ENCODE results near the gene STAB1. TPM values are rescaled to one million over a fixed set of nuclear protein-coding genes. Genes with fewer than 3 reads are reported as not detected.
A peak's percentile ranks its signal among the peaks of the same experiment; 100 is the strongest.

Gene STAB1
- total RNA-seq, 1 donor from 2014 or later = 866 TPM

DNA sequence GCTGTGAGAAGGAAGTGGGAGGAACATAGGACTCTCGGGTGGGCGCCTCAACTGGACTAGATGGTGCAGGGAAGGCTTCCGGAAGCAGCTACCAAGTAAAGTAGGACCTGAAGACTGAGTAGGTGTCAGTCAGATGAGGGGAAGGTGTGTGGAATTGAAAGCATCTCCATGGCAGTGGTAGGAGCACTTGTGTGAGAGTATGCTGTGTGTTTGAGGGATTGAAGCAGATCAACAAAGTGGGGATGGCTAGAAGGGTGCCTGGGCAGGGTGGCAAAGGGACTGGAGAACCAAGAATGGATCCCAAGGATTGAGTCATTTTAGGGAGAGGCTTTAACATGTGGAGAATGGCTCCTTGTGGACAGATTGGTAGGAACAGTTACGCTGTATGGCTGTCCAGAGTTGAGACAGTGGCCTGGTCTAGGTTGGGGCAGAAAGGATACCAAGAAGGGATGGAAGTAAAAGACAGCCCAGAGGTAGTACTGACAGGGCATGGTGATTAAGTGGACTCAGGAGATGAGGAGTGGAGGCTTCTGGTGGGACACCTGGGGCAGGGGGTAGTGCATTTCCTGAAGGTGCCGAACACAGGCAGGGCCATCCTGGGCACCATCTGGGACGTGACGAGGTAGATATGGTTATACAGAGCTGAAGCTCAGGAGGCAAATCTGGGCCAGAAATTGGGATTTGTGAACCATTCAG is 42.7 kb downstream of the STAB1 start:
- H3K4me1 Mint-ChIP-seq (ENCODE audit: unreplicated experiment) = peaks cover 26% of the 10 kb centered on the region
- peak; percentile 3 for DNase-seq (ENCODE audit: low spot score)
- H3K27ac Mint-ChIP-seq (ENCODE audit: unreplicated experiment) = peak overlapping the region; percentile 95
- no peaks in the 10 kb centered on the region for H3K9me3 Mint-ChIP-seq (ENCODE audit: unreplicated experiment)
- peaks cover 26% of the 10 kb centered on the region for H3K36me3 Mint-ChIP-seq (ENCODE audit: low read depth, unreplicated experiment)
- TF ChIP-seq, protein P1, sequence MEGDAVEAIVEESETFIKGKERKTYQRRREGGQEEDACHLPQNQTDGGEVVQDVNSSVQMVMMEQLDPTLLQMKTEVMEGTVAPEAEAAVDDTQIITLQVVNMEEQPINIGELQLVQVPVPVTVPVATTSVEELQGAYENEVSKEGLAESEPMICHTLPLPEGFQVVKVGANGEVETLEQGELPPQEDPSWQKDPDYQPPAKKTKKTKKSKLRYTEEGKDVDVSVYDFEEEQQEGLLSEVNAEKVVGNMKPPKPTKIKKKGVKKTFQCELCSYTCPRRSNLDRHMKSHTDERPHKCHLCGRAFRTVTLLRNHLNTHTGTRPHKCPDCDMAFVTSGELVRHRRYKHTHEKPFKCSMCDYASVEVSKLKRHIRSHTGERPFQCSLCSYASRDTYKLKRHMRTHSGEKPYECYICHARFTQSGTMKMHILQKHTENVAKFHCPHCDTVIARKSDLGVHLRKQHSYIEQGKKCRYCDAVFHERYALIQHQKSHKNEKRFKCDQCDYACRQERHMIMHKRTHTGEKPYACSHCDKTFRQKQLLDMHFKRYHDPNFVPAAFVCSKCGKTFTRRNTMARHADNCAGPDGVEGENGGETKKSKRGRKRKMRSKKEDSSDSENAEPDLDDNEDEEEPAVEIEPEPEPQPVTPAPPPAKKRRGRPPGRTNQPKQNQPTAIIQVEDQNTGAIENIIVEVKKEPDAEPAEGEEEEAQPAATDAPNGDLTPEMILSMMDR (IDR thresholded peaks at IDR 0.05; ENCODE audit: unreplicated experiment) = no peak
- H3K27me3 Mint-ChIP-seq (ENCODE audit: unreplicated experiment) = peaks cover 23% of the 10 kb centered on the region
- H3K4me3 Mint-ChIP-seq (ENCODE audit: unreplicated experiment) = peak overlapping the region; percentile 97

DNA sequence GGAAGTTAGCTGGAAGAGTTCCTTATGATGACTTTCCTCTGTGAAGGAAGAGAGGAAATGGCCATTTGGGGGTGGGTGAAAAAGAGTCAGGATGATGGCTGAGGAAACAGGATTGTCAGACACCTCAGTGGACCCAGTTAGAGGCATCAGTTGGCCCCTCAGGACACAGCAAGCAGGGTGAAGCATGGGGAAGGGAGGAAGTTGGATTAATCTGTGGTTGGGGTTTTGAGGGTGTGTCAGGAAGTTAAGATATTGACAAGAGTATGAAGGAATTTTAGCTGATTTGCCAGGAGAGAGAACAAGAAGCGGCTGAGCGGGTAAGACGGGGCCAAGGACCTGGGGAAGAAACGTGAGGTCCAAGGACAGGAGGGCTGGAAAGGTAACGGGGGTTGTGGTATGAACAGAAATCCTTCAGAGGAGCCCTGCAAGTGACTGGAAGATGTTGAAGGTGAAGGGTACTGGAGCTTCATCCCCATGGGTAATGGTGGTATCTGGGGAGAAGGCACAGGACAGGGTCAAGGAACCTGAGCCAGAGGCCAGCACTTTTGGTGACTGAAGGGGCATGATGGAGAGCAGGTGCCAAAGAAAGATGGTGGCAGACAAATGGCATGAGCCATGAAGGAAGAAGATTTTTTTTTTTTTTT is 44.0 kb downstream of the STAB1 start:
- H3K4me1 Mint-ChIP-seq (ENCODE audit: unreplicated experiment) = peaks cover 26% of the 10 kb centered on the region
- peak overlapping the region; percentile 76 for H3K27ac Mint-ChIP-seq (ENCODE audit: unreplicated experiment)
- DNase-seq (ENCODE audit: low spot score) = no peak
- peak overlapping the region; percentile 10 for H3K4me3 Mint-ChIP-seq (ENCODE audit: unreplicated experiment)
- peaks cover 26% of the 10 kb centered on the region for H3K36me3 Mint-ChIP-seq (ENCODE audit: low read depth, unreplicated experiment)
- no peaks in the 10 kb centered on the region for H3K9me3 Mint-ChIP-seq (ENCODE audit: unreplicated experiment)
- peaks cover 23% of the 10 kb centered on the region for H3K27me3 Mint-ChIP-seq (ENCODE audit: unreplicated experiment)
- TF ChIP-seq, protein P1 (IDR thresholded peaks at IDR 0.05; ENCODE audit: unreplicated experiment) = no peak

DNA sequence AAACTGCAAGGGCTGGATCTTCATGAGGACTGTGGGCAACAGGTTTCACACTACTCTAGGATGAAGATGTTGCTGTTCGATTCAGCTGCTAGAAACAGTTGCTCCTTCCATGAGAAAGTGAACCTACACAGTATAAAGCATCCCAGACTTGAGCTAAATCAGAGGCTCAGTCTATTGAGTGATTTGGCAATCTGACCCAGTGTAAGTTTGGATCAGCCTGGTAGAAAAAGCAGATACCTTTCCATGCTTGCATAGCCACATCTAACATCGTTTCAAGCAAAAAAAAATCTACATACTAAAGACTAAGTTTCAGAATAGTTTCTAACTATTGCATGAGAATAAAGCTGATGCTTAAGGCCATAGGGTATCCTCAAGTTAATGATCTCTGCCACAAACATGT is 45.9 kb downstream of the STAB1 start:
- TF ChIP-seq, protein P1 (IDR thresholded peaks at IDR 0.05; ENCODE audit: unreplicated experiment) = no peak
- no peak overlapping the region for H3K27ac Mint-ChIP-seq (ENCODE audit: unreplicated experiment)
- H3K4me3 Mint-ChIP-seq (ENCODE audit: unreplicated experiment) = no peak overlapping the region
- no peaks in the 10 kb centered on the region for H3K9me3 Mint-ChIP-seq (ENCODE audit: unreplicated experiment)
- peaks cover 20% of the 10 kb centered on the region for H3K4me1 Mint-ChIP-seq (ENCODE audit: unreplicated experiment)
- peaks cover 8% of the 10 kb centered on the region for H3K27me3 Mint-ChIP-seq (ENCODE audit: unreplicated experiment)
- H3K36me3 Mint-ChIP-seq (ENCODE audit: low read depth, unreplicated experiment) = peaks cover 24% of the 10 kb centered on the region
- DNase-seq (ENCODE audit: low spot score) = no peak

DNA sequence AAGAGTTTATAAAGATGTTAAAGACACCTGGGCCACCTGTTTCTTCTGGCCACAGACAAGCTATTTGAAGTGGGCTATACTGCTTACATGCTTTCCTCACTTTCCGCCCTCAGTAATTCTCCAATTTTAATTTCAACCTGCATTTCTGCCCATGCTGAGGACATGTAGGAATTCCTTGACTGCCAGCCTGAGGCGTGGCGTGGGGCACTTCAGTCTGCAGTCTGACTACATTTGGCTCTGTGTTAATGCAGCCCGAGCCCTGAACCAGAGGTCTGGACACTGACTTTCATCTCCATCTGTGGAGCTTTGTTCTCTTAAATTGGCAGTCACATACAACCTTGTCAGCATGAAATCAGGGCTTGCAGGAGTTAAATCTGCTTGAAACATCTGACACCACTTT is 49.8 kb downstream of the STAB1 start:
- no peak overlapping the region for H3K4me3 Mint-ChIP-seq (ENCODE audit: unreplicated experiment)
- H3K27ac Mint-ChIP-seq (ENCODE audit: unreplicated experiment) = no peak overlapping the region
- DNase-seq (ENCODE audit: low spot score) = no peak

More for the DNA sequence above, 49.8 kb downstream of the STAB1 start:
- H3K36me3 Mint-ChIP-seq (ENCODE audit: low read depth, unreplicated experiment) = peaks cover 10% of the 10 kb centered on the region
- no peaks in the 10 kb centered on the region for H3K27me3 Mint-ChIP-seq (ENCODE audit: unreplicated experiment)
- H3K4me1 Mint-ChIP-seq (ENCODE audit: unreplicated experiment) = no peaks in the 10 kb centered on the region
- TF ChIP-seq, protein P1 (IDR thresholded peaks at IDR 0.05; ENCODE audit: unreplicated experiment) = no peak
- no peaks in the 10 kb centered on the region for H3K9me3 Mint-ChIP-seq (ENCODE audit: unreplicated experiment)
